GM10248 (cell line): ENCODE measurements around the gene MELTF.

Source experiments
- CTCF ChIA-PET: fragments of 300-600 bp; sonication (Branson Sonifier 250); formaldehyde crosslinking; extraction: SDS; loops from one replicate; lab custom pipeline; 2021; ENCODE audit warnings: antibody characterized with exemption; lab: Yijun Ruan, JAX
- POLR2A ChIA-PET: fragments of 350-650 bp; sonication (Branson Sonifier 250); formaldehyde crosslinking; extraction: SDS; loops from one replicate; lab custom pipeline; 2020; ENCODE audit warnings: antibody characterized with exemption; lab: Yijun Ruan, JAX
- DNase-seq: peaks from one replicate; pipeline ENCODE4 v3.0.0; 2012; ENCODE audit errors: extremely low spot score
- TF ChIP-seq, protein P1 (sequence below): IDR thresholded peaks from 2 replicates; pipeline ENCODE4 v1.5.1; 2012; ENCODE audit warnings: mild to moderate bottlenecking, low read depth; ENCODE audit errors: extremely low read depth, missing control alignments, control extremely low read depth

MELTF gene

GRCh38 chr3:196996454-196997265, 33.0 kb downstream of the MELTF start:
- TF ChIP-seq, protein P1, sequence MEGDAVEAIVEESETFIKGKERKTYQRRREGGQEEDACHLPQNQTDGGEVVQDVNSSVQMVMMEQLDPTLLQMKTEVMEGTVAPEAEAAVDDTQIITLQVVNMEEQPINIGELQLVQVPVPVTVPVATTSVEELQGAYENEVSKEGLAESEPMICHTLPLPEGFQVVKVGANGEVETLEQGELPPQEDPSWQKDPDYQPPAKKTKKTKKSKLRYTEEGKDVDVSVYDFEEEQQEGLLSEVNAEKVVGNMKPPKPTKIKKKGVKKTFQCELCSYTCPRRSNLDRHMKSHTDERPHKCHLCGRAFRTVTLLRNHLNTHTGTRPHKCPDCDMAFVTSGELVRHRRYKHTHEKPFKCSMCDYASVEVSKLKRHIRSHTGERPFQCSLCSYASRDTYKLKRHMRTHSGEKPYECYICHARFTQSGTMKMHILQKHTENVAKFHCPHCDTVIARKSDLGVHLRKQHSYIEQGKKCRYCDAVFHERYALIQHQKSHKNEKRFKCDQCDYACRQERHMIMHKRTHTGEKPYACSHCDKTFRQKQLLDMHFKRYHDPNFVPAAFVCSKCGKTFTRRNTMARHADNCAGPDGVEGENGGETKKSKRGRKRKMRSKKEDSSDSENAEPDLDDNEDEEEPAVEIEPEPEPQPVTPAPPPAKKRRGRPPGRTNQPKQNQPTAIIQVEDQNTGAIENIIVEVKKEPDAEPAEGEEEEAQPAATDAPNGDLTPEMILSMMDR: no peak
- POLR2A ChIA-PET: no interaction called here
- DNase-seq: no peak
- CTCF ChIA-PET: interaction anchor here (1.4 to 1.9 kb wide), 3 partner anchors 34 to 261 kb away, joined by 4 to 6 read pairs (median 6); partner anchors contain the start of gene MELTF

- CTCF ChIA-PET: interaction anchor here (0.8 to 1.9 kb wide), 4 partner anchors 18 to 192 kb away, joined by 3 to 6 read pairs (median 4); partner anchors contain the start of gene MELTF
- DNase-seq: no peak
- POLR2A ChIA-PET: no interaction called here
- TF ChIP-seq, protein P1: no peak
These were observed 33.8 kb downstream of the MELTF start for GRCh38 chr3:196995646-196996355.

- no peak for DNase-seq
- POLR2A ChIA-PET: no interaction called here
- CTCF ChIA-PET: interaction anchor here (0.8 to 1.0 kb wide), 2 partner anchors 17 to 34 kb away, joined by 3 read pairs; partner anchors contain the start of gene MELTF
- TF ChIP-seq, protein P1: no peak
These were observed 34.6 kb downstream of the MELTF start for GRCh38 chr3:196995027-196995426.

GRCh38 chr3:196994056-196994455, 35.6 kb downstream of the MELTF start:
- ChIA-PET POLR2A (no interaction called here), CTCF (interaction anchor here (1.2 to 1.3 kb wide), 4 partner anchors 8 to 35 kb away, joined by 3 to 5 read pairs (median 3); partner anchors contain the start of gene MELTF)
- TF ChIP-seq, protein P1: no peak
- no peak for DNase-seq

- CTCF ChIA-PET: interaction anchor here (0.9 to 1.4 kb wide), 3 partner anchors 10 to 37 kb away, joined by 5 read pairs; partner anchors contain the start of gene MELTF
- POLR2A ChIA-PET: interaction anchor here (0.6 kb wide), 1 partner anchor 49 kb away, joined by 3 read pairs; no protein-coding TSS in a partner anchor
- no peak for DNase-seq
- TF ChIP-seq, protein P1: no peak
These were observed 37.1 kb downstream of the MELTF start for GRCh38 chr3:196992461-196993065.
